GM21447 (cell line): Measurements from ENCODE around the gene SPRING1.
"Not testable (repeated sequence)": the region's sequence is repeated elsewhere in the genome, so short reads cannot be mapped to it uniquely, and the experiment has no call there.

ENCODE experiments used
- ATAC-seq: cut with Tn5 transposase; IDR thresholded peaks from one replicate; pipeline ENCODE4 v1.9.1; 2021; ENCODE audit not compliant: unreplicated experiment

Gene SPRING1

GRCh38 chr12:116742787-116743186 is 4.9 kb upstream of the SPRING1 start:
- not testable (repeated sequence) for ATAC-seq

- no peak for ATAC-seq
Measured at GRCh38 chr12:116739381-116739887, 1.6 kb upstream of the SPRING1 start.

GRCh38 chr12:116736962-116737773 is 701 bp downstream of the SPRING1 start:
- ATAC-seq = no peak

GRCh38 chr12:116735951-116736599 is 1.8 kb downstream of the SPRING1 start:
- no peak for ATAC-seq

GRCh38 chr12:116735084-116735483 is 2.8 kb downstream of the SPRING1 start:
- no peak for ATAC-seq

- ATAC-seq = no peak
Measured at GRCh38 chr12:116734156-116734768, 3.6 kb downstream of the SPRING1 start.

GRCh38 chr12:116731801-116732200 is 6.1 kb downstream of the SPRING1 start:
- no peak for ATAC-seq

GRCh38 chr12:116727891-116728290 is 10.0 kb downstream of the SPRING1 start:
- ATAC-seq = no peak

- ATAC-seq = no peak
Measured at GRCh38 chr12:116727261-116727660, 10.6 kb downstream of the SPRING1 start.

- ATAC-seq = no peak
Measured at GRCh38 chr12:116726694-116727093, 11.2 kb downstream of the SPRING1 start.

GRCh38 chr12:116722245-116722644 is 15.6 kb downstream of the SPRING1 start:
- no peak for ATAC-seq

GRCh38 chr12:116719731-116720528 is 17.9 kb downstream of the SPRING1 start:
- ATAC-seq = no peak

- ATAC-seq = no peak
Measured at GRCh38 chr12:116718655-116719454, 19.0 kb downstream of the SPRING1 start.

- ATAC-seq = no peak
Measured at GRCh38 chr12:116717466-116718437, 20.1 kb downstream of the SPRING1 start.

- no peak for ATAC-seq
Measured at GRCh38 chr12:116714175-116714574, 23.7 kb downstream of the SPRING1 start.

- no peak for ATAC-seq
Measured at GRCh38 chr12:116713527-116713926, 24.3 kb downstream of the SPRING1 start.

- no peak for ATAC-seq
Measured at GRCh38 chr12:116712458-116713303, 25.2 kb downstream of the SPRING1 start.
